ENCODE measurements around the gene LRRD1.
"Not testable (repeated sequence)": the region's sequence is repeated elsewhere in the genome, so short reads cannot be mapped to it uniquely, and the experiment has no call there.

LRRD1 gene

GRCh38 chr7:92177362-92177761 is 1.6 kb downstream of the LRRD1 start:
- DNase-seq (ENCODE audit: low spot score) (no peak), ATAC-seq (ENCODE audit: low read depth) (no peak)
- Histone ChIP-seq H3K4me3 (ENCODE audit: severe bottlenecking) (no peak overlapping the region), H3K27ac (ENCODE audit: poor library complexity, severe bottlenecking) (no peak overlapping the region), H3K9me3 (ENCODE audit: severe bottlenecking) (no peaks in the 10 kb centered on the region), H3K4me1 (ENCODE audit: insufficient read depth, poor library complexity, severe bottlenecking) (no peaks in the 10 kb centered on the region), H3K27me3 (ENCODE audit: insufficient read depth, poor library complexity, severe bottlenecking) (no peaks in the 10 kb centered on the region), H3K36me3 (ENCODE audit: low read depth) (no peaks in the 10 kb centered on the region)
- no peak for TF ChIP-seq CTCF (IDR thresholded peaks at IDR 0.05; ENCODE audit: poor library complexity, severe bottlenecking)

- ATAC-seq (ENCODE audit: low read depth); H3K4me3 ChIP-seq (ENCODE audit: severe bottlenecking); H3K4me1 ChIP-seq (ENCODE audit: insufficient read depth, poor library complexity, severe bottlenecking): not testable (repeated sequence)
Observed at GRCh38 chr7:92169529-92169928, 9.4 kb downstream of the LRRD1 start.

GRCh38 chr7:92161271-92161670 is 17.7 kb downstream of the LRRD1 start:
- Histone ChIP-seq H3K4me1 (ENCODE audit: insufficient read depth, poor library complexity, severe bottlenecking) (peaks cover 8% of the 10 kb centered on the region), H3K9me3 (ENCODE audit: severe bottlenecking) (no peaks in the 10 kb centered on the region), H3K27ac (ENCODE audit: poor library complexity, severe bottlenecking) (no peak overlapping the region), H3K36me3 (ENCODE audit: low read depth) (no peaks in the 10 kb centered on the region), H3K4me3 (ENCODE audit: severe bottlenecking) (no peak overlapping the region), H3K27me3 (ENCODE audit: insufficient read depth, poor library complexity, severe bottlenecking) (peaks cover 3% of the 10 kb centered on the region)
- TF ChIP-seq CTCF (IDR thresholded peaks at IDR 0.05; ENCODE audit: poor library complexity, severe bottlenecking): no peak
- ATAC-seq (ENCODE audit: low read depth) (no peak), DNase-seq (ENCODE audit: low spot score) (no peak)

More at GRCh38 chr7:92169529-92169928, 9.4 kb downstream of the LRRD1 start:
- not testable (repeated sequence) for H3K9me3 ChIP-seq (ENCODE audit: severe bottlenecking); H3K36me3 ChIP-seq (ENCODE audit: low read depth); H3K27ac ChIP-seq (ENCODE audit: poor library complexity, severe bottlenecking); DNase-seq (ENCODE audit: low spot score); H3K27me3 ChIP-seq (ENCODE audit: insufficient read depth, poor library complexity, severe bottlenecking)

- no peak for DNase-seq (ENCODE audit: low spot score)
- no peak overlapping the region for H3K4me3 ChIP-seq (ENCODE audit: severe bottlenecking)
- no peaks in the 10 kb centered on the region for H3K9me3 ChIP-seq (ENCODE audit: severe bottlenecking)
- H3K27me3 ChIP-seq (ENCODE audit: insufficient read depth, poor library complexity, severe bottlenecking): peaks cover 3% of the 10 kb centered on the region
- TF ChIP-seq CTCF (IDR thresholded peaks at IDR 0.05; ENCODE audit: poor library complexity, severe bottlenecking): no peak
- H3K27ac ChIP-seq (ENCODE audit: poor library complexity, severe bottlenecking): no peak overlapping the region
- peaks cover 8% of the 10 kb centered on the region for H3K4me1 ChIP-seq (ENCODE audit: insufficient read depth, poor library complexity, severe bottlenecking)
- ATAC-seq (ENCODE audit: low read depth): peak; percentile 78
- no peaks in the 10 kb centered on the region for H3K36me3 ChIP-seq (ENCODE audit: low read depth)
Observed at GRCh38 chr7:92158660-92159575, 20.0 kb downstream of the LRRD1 start.

- DNase-seq (ENCODE audit: low spot score) (no peak), ATAC-seq (ENCODE audit: low read depth) (no peak)
- Histone ChIP-seq H3K4me3 (ENCODE audit: severe bottlenecking) (no peak overlapping the region), H3K4me1 (ENCODE audit: insufficient read depth, poor library complexity, severe bottlenecking) (peaks cover 6% of the 10 kb centered on the region), H3K27me3 (ENCODE audit: insufficient read depth, poor library complexity, severe bottlenecking) (no peaks in the 10 kb centered on the region), H3K9me3 (ENCODE audit: severe bottlenecking) (no peaks in the 10 kb centered on the region), H3K27ac (ENCODE audit: poor library complexity, severe bottlenecking) (no peak overlapping the region), H3K36me3 (ENCODE audit: low read depth) (no peaks in the 10 kb centered on the region)
- no peak for TF ChIP-seq CTCF (IDR thresholded peaks at IDR 0.05; ENCODE audit: poor library complexity, severe bottlenecking)
Observed at GRCh38 chr7:92156990-92157389, 22.0 kb downstream of the LRRD1 start.

Measured in RWPE2 (cell line).